Measurements from ENCODE around the gene PLS1.
"Not testable (repeated sequence)": the region's sequence is repeated elsewhere in the genome, so short reads cannot be mapped to it uniquely, and the experiment has no call there.

The PLS1 gene, protein sequence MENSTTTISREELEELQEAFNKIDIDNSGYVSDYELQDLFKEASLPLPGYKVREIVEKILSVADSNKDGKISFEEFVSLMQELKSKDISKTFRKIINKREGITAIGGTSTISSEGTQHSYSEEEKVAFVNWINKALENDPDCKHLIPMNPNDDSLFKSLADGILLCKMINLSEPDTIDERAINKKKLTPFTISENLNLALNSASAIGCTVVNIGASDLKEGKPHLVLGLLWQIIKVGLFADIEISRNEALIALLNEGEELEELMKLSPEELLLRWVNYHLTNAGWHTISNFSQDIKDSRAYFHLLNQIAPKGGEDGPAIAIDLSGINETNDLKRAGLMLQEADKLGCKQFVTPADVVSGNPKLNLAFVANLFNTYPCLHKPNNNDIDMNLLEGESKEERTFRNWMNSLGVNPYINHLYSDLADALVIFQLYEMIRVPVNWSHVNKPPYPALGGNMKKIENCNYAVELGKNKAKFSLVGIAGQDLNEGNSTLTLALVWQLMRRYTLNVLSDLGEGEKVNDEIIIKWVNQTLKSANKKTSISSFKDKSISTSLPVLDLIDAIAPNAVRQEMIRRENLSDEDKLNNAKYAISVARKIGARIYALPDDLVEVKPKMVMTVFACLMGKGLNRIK

GRCh38 chr3:142595951-142596725 is at the start of gene PLS1:
TSS of gene PLS1 (plus strand) at chr3:142596393. CDS start at chr3:142664238, 67,845 bp downstream.
- peak; percentile 85 for ATAC-seq
- Mint-ChIP-seq H3K27ac (peak within 1 kb of the TSS; percentile 75), H3K36me3 (ENCODE audit: low read depth) (no peaks in the 10 kb centered on the region), H3K27me3 (peaks cover 3% of the 10 kb centered on the region), H3K9me3 (no peaks in the 10 kb centered on the region), H3K4me3 (peak within 1 kb of the TSS; percentile 92), H3K4me1 (peaks cover 15% of the 10 kb centered on the region)
- DNase-seq = peak; percentile 87

DNA sequence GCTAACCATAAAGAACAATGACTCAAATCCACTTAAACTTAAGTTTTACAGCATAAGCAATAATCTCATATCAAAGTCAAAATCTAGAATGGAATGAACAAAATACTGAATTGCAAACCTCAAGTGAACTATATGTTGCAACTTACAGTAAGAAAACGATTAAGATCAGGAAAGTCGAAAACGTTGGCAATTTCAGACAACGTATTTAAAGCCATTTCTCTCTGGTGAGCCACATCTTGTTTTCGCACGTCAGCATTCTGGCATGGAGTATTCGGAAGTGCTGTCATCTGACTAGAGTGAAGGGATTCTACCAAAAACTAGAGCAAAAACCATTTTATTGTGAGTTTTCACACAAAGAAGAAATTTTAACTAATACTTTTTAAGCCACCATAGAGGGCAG is 46.2 kb upstream of the PLS1 start:
- Mint-ChIP-seq H3K4me3 (no peak overlapping the region), H3K9me3 (no peaks in the 10 kb centered on the region), H3K36me3 (ENCODE audit: low read depth) (peaks cover 45% of the 10 kb centered on the region), H3K27me3 (no peaks in the 10 kb centered on the region), H3K4me1 (no peaks in the 10 kb centered on the region), H3K27ac (no peak overlapping the region)
- DNase-seq = no peak
- no peak for ATAC-seq

DNA sequence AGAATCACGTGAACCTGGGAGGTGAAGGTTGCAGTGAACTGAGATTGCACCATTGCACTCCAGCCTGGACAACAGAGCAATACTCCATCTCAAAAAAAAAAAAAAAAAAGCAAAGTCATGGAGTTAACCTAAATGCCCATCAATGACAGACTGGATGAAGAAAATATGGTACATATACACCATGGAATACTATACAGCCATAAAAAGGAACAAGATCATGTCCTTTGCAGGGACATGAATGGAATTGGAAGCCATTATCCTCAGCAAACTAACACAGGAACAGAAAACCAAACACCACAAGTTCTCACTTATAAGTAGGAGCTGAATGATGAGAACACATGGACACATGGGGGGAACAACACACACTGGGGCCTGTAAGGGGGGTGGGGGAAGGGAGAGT is 43.6 kb upstream of the PLS1 start:
- ATAC-seq, H3K4me1 Mint-ChIP-seq, DNase-seq, H3K27me3 Mint-ChIP-seq, H3K27ac Mint-ChIP-seq, H3K4me3 Mint-ChIP-seq, H3K9me3 Mint-ChIP-seq: not testable (repeated sequence)
- peaks cover 60% of the 10 kb centered on the region for H3K36me3 Mint-ChIP-seq (ENCODE audit: low read depth)

DNA sequence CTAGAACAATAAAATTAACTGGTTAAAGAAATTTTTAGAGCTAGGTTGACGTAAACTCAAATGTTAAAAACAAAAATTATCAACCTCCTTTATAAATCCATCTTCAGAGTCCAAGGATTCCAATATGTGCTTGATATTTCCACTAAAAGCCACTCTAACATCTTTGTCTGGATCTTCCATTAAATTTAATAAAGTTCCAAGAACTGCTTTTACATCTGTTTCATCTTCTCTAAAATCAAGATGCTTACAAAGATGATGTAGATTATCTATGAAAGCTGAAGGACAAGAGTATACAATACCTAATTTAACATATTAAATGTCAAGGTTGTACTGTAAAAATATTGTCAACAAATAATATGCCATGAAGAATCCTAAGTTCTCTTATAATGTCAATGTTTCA is 42.5 kb upstream of the PLS1 start:
- Mint-ChIP-seq H3K27ac (no peak overlapping the region), H3K36me3 (ENCODE audit: low read depth) (peaks cover 59% of the 10 kb centered on the region), H3K9me3 (no peaks in the 10 kb centered on the region), H3K4me3 (no peak overlapping the region), H3K4me1 (no peaks in the 10 kb centered on the region), H3K27me3 (no peaks in the 10 kb centered on the region)
- ATAC-seq (no peak), DNase-seq (no peak)

- peaks cover 1% of the 10 kb centered on the region for H3K4me1 Mint-ChIP-seq
- no peak for ATAC-seq
- no peak for DNase-seq
- H3K27ac Mint-ChIP-seq = no peak overlapping the region
- H3K9me3 Mint-ChIP-seq = no peaks in the 10 kb centered on the region
- H3K4me3 Mint-ChIP-seq = no peak overlapping the region
- H3K36me3 Mint-ChIP-seq (ENCODE audit: low read depth) = peaks cover 43% of the 10 kb centered on the region
- H3K27me3 Mint-ChIP-seq = no peaks in the 10 kb centered on the region
These were observed 36.1 kb upstream of the PLS1 start for GRCh38 chr3:142560118-142560517.

DNA sequence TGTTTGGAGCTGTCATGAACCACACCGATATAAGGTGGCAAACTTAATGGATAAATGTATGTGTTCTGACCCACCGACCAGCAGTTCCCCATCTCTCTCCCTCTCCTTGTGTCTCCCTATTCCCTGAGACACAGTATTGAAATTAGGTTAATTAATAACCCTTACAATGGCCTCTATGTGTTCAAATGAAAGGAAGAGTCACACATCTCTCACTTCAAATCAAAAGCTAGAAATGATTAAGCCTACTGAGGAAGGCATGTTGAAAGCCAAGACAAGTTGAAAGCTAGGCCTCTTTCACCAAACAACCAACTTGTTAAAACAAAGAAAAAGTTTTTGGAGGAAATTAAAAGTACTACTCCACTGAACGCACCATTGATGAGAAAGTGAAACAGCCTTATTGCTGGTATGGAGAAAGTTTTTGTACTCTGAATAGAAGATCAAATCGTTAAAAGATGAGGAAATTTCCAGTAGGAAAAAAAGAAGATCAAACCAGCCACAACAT is 32.6 kb upstream of the PLS1 start:
- Mint-ChIP-seq H3K4me3 (no peak overlapping the region), H3K9me3 (no peaks in the 10 kb centered on the region), H3K4me1 (peaks cover 5% of the 10 kb centered on the region), H3K36me3 (ENCODE audit: low read depth) (peaks cover 36% of the 10 kb centered on the region), H3K27me3 (no peaks in the 10 kb centered on the region), H3K27ac (no peak overlapping the region)
- DNase-seq (no peak), ATAC-seq (no peak)

DNA sequence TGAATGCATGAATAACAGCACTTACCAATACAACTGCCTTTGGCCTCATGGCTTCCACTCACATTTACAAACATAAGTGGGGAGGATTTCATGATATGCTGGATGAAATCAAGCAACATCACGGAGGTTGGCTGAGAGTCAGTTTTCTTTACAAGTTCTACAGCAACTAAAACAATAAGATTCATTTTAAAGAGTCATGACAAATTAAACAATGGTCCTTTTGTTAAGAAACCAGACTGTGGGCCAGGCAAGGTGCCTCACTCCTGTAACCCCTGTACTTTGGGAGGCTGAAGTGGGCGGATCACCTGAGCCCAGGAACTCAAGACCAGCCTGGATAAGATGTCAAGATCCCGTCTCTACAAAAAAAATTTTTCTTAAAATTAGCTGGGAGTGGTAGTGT is 30.1 kb upstream of the PLS1 start:
- Mint-ChIP-seq H3K4me3 (no peak overlapping the region), H3K4me1 (peaks cover 10% of the 10 kb centered on the region)

GRCh38 chr3:142568393-142569017 is 27.7 kb upstream of the PLS1 start:
- Mint-ChIP-seq H3K9me3 (no peaks in the 10 kb centered on the region), H3K27ac (no peak overlapping the region), H3K4me3 (no peak overlapping the region), H3K27me3 (no peaks in the 10 kb centered on the region), H3K4me1 (peaks cover 10% of the 10 kb centered on the region), H3K36me3 (ENCODE audit: low read depth) (peaks cover 31% of the 10 kb centered on the region)
- DNase-seq (no peak), ATAC-seq (no peak)

More for the DNA sequence above, 30.1 kb upstream of the PLS1 start:
- no peaks in the 10 kb centered on the region for H3K27me3 Mint-ChIP-seq
- H3K36me3 Mint-ChIP-seq (ENCODE audit: low read depth) = peaks cover 38% of the 10 kb centered on the region
- no peaks in the 10 kb centered on the region for H3K9me3 Mint-ChIP-seq
- no peak for DNase-seq
- H3K27ac Mint-ChIP-seq = no peak overlapping the region
- ATAC-seq = no peak

DNA sequence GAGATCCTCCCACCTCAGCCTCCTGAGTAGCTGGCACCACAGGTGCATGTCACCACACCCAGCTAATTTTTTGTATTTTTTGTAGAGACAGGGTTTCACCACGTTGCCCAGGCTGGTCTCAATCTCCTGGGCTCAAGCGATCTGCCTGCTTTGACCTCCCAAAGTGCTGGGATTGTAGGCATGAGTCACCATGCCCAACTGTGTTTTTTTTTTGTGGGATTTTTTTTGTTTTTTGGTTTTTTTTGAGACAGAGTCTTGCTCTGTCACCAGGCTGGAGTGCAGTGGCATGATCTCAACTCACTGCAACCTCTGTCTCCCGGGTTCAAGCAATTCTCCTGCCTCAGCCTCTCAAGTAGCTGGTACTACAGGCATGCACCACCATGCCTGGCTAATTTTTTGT is 26.8 kb upstream of the PLS1 start:
- not testable (repeated sequence) for H3K4me3 Mint-ChIP-seq, ATAC-seq, DNase-seq, H3K27ac Mint-ChIP-seq, H3K9me3 Mint-ChIP-seq, H3K27me3 Mint-ChIP-seq
- Mint-ChIP-seq H3K36me3 (ENCODE audit: low read depth) (peaks cover 31% of the 10 kb centered on the region), H3K4me1 (peaks cover 16% of the 10 kb centered on the region)

DNA sequence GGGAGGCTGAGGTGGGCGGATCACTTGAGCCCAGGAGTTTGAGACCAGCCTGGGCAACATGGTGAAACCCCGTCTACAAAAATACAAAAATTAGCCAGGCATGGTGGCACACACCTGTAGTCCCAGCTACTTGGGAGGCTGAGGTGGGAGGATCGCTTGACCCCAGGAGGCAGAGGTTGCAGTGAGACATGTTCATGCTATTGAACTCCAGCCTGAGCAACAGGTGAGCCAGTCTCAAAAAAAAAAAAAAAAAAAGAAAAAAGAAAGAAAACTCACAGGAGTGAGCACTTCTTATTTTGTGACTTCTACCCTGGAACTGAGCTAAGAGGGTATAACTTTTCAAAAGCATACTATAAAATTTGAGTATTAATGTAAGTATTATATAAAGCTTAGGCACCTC is 22.0 kb upstream of the PLS1 start:
- H3K27me3 Mint-ChIP-seq, DNase-seq, H3K27ac Mint-ChIP-seq, ATAC-seq, H3K9me3 Mint-ChIP-seq, H3K4me3 Mint-ChIP-seq: not testable (repeated sequence)
- H3K36me3 Mint-ChIP-seq (ENCODE audit: low read depth) = peaks cover 27% of the 10 kb centered on the region
- peaks cover 44% of the 10 kb centered on the region for H3K4me1 Mint-ChIP-seq

GRCh38 chr3:142574665-142575064 is 21.5 kb upstream of the PLS1 start:
- Mint-ChIP-seq H3K36me3 (ENCODE audit: low read depth) (peaks cover 27% of the 10 kb centered on the region), H3K27ac (no peak overlapping the region), H3K4me1 (peaks cover 48% of the 10 kb centered on the region), H3K27me3 (no peaks in the 10 kb centered on the region), H3K9me3 (no peaks in the 10 kb centered on the region), H3K4me3 (no peak overlapping the region)
- no peak for ATAC-seq
- no peak for DNase-seq

- ATAC-seq (no peak), DNase-seq (no peak)
- H3K27ac Mint-ChIP-seq = peak overlapping the region; percentile 97
- peaks cover 17% of the 10 kb centered on the region for H3K36me3 Mint-ChIP-seq (ENCODE audit: low read depth)
- no peaks in the 10 kb centered on the region for H3K27me3 Mint-ChIP-seq
- H3K4me3 Mint-ChIP-seq = peak overlapping the region; percentile 100
- no peaks in the 10 kb centered on the region for H3K9me3 Mint-ChIP-seq
- H3K4me1 Mint-ChIP-seq = peaks cover 48% of the 10 kb centered on the region
These were observed 19.4 kb upstream of the PLS1 start for GRCh38 chr3:142576792-142577191.

GRCh38 chr3:142577696-142578328 is 18.4 kb upstream of the PLS1 start:
- Mint-ChIP-seq H3K4me1 (peaks cover 48% of the 10 kb centered on the region), H3K9me3 (no peaks in the 10 kb centered on the region), H3K27ac (peak overlapping the region; percentile 97), H3K27me3 (no peaks in the 10 kb centered on the region), H3K4me3 (peak overlapping the region; percentile 100), H3K36me3 (ENCODE audit: low read depth) (peaks cover 15% of the 10 kb centered on the region)
- no peak for DNase-seq
- ATAC-seq = no peak

Measured in activated naive CD8-positive, alpha-beta T cell treated with anti-CD3 and anti-CD28 coated beads, Interleukin-2, amount 50 U/mL, for 24 hours (primary cell).